ENCODE results near the gene ETS2.

GRCh38 chr21:38790961-38791360, 14.8 kb upstream of the ETS2 start:
- TF ChIP-seq JUNB (IDR thresholded peaks at IDR 0.05; ENCODE audit: unreplicated experiment) = no peak
- TF ChIP-seq, protein P1, sequence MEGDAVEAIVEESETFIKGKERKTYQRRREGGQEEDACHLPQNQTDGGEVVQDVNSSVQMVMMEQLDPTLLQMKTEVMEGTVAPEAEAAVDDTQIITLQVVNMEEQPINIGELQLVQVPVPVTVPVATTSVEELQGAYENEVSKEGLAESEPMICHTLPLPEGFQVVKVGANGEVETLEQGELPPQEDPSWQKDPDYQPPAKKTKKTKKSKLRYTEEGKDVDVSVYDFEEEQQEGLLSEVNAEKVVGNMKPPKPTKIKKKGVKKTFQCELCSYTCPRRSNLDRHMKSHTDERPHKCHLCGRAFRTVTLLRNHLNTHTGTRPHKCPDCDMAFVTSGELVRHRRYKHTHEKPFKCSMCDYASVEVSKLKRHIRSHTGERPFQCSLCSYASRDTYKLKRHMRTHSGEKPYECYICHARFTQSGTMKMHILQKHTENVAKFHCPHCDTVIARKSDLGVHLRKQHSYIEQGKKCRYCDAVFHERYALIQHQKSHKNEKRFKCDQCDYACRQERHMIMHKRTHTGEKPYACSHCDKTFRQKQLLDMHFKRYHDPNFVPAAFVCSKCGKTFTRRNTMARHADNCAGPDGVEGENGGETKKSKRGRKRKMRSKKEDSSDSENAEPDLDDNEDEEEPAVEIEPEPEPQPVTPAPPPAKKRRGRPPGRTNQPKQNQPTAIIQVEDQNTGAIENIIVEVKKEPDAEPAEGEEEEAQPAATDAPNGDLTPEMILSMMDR (conservative IDR thresholded peaks at IDR 0.05; ENCODE audit: low read depth in 2 of 2) = no peak

Data from GM23338 (cell line).